Naive thymus-derived CD4-positive, alpha-beta T cell (primary cell): Measurements from ENCODE around the gene PEX7. TPM values are rescaled to one million over a fixed set of nuclear protein-coding genes. Genes with fewer than 3 reads are reported as not detected.
A peak's percentile ranks its signal among the peaks of the same experiment; 100 is the strongest.

Experiments
- ATAC-seq: fragments of 150-1000 bp; cut with Tn5 transposase; 2 replicates; pipeline ENCODE4 v1.10.0; 2021; ENCODE audit warnings: mild to moderate bottlenecking, moderate library complexity
- CTCF ChIA-PET: fragments of 350-600 bp; sonication (Branson Sonifier 250); formaldehyde crosslinking; loops from one replicate; lab custom pipeline; 2021; ENCODE audit warnings: antibody characterized with exemption; lab: Charles Lee
- POLR2A ChIA-PET: fragments of 350-600 bp; sonication (Branson Sonifier 250); formaldehyde crosslinking; loops from one replicate; lab custom pipeline; 2021; ENCODE audit warnings: antibody characterized with exemption, inconsistent platforms; lab: Charles Lee
- DNase-seq, 9 donors: peaks; one replicate each; pipeline versions ENCODE4 v3.0.0 to v3.0.0-alpha.2; 2020 to 2022; ENCODE audit warnings: mixed read lengths in 1 of 9
- H3K27ac ChIP-seq: one replicate; pipeline ENCODE4 v1.7.0; 2013; ENCODE audit warnings: mild to moderate bottlenecking, low read depth, low read length, moderate library complexity
- H3K27me3 ChIP-seq, 2 donors: one replicate each; pipeline ENCODE4 v1.7.0; 2013; ENCODE audit warnings: low read length in 2 of 2, mild to moderate bottlenecking in 2 of 2, moderate library complexity in 2 of 2; ENCODE audit not compliant: control insufficient read depth in 2 of 2, insufficient read depth in 2 of 2
- H3K36me3 ChIP-seq, 3 experiments: 1 replicate in 2 of 3; 2 replicates in 1 of 3; pipeline ENCODE4 v1.7.0; 2013; ENCODE audit warnings: low read length in 3 of 3, mild to moderate bottlenecking in 3 of 3, moderate library complexity in 1 of 3; ENCODE audit not compliant: insufficient read depth in 3 of 3, control insufficient read depth in 2 of 3
- H3K4me1 ChIP-seq, 2 donors: one replicate each; pipeline ENCODE4 v1.7.0; 2013; ENCODE audit warnings: low read length in 2 of 2, mild to moderate bottlenecking in 2 of 2, moderate library complexity in 1 of 2; ENCODE audit not compliant: control insufficient read depth in 2 of 2, insufficient read depth in 2 of 2
- H3K4me3 ChIP-seq: 2 replicates; pipeline ENCODE4 v1.7.0; 2013; ENCODE audit warnings: mild to moderate bottlenecking, low read length
- H3K9me3 ChIP-seq, 3 experiments: 1 replicate in 2 of 3; 2 replicates in 1 of 3; pipeline ENCODE4 v1.7.0; 2013; ENCODE audit warnings: low read length in 3 of 3; ENCODE audit not compliant: control insufficient read depth in 2 of 3
- H3K27ac Mint-ChIP-seq, 9 donors: one replicate each; pipeline ENCODE4 v1.8.0; 2020 to 2022; ENCODE audit warnings: mixed read lengths in 9 of 9, mild to moderate bottlenecking in 8 of 9, moderate library complexity in 5 of 9, inconsistent platforms in 2 of 9
- H3K27me3 Mint-ChIP-seq, 5 donors: one replicate each; pipeline ENCODE4 v1.8.0; 2021 to 2022; ENCODE audit warnings: mixed read lengths in 5 of 5, mild to moderate bottlenecking in 1 of 5
- H3K36me3 Mint-ChIP-seq, 5 donors: one replicate each; pipeline ENCODE4 v1.8.0; 2020 to 2022; ENCODE audit warnings: mixed read lengths in 5 of 5, mild to moderate bottlenecking in 3 of 5, inconsistent platforms in 1 of 5
- H3K4me1 Mint-ChIP-seq, 7 donors: one replicate each; pipeline ENCODE4 v1.8.0; 2020 to 2022; ENCODE audit warnings: mixed read lengths in 7 of 7, mild to moderate bottlenecking in 3 of 7, inconsistent platforms in 1 of 7
- H3K4me3 Mint-ChIP-seq, 10 donors: one replicate each; pipeline ENCODE4 v1.8.0; 2020 to 2022; ENCODE audit warnings: mild to moderate bottlenecking in 10 of 10, mixed read lengths in 10 of 10, moderate library complexity in 6 of 10, inconsistent platforms in 2 of 10
- H3K9me3 Mint-ChIP-seq, 11 donors: one replicate each; pipeline ENCODE4 v1.8.0; 2020 to 2022; ENCODE audit warnings: mixed read lengths in 11 of 11, mild to moderate bottlenecking in 4 of 11, inconsistent platforms in 1 of 11, moderate library complexity in 1 of 11
- intact Hi-C, 2 donors: fragments of 100-400 bp; cut with micrococcal nuclease; formaldehyde crosslinking; loops; one replicate each; pipeline ENCODE4 v1.15.1; 2023
- polyA plus RNA-seq, 2 donors: library from polyadenylated mRNA; unstranded; fragments of 300-500 nt; fragmentation: Illumina TruSeq; gene quantifications; one replicate each; pipeline ENCODE4 v1.2.3, GENCODE V29; 2021
- total RNA-seq, 6 experiments: library from RNA in 5 of 6; stranded (reverse) in 5 of 6; gene quantifications; 1 replicate in 5 of 6; 2 replicates in 1 of 6; pipeline ENCODE4 v1.2.3 and lab custom pipeline; 2021 to 2026

PEX7 gene
- total and polyA plus RNA-seq, 7 experiments from 2014 or later = 4.0 to 6.6 (median 5.6) TPM

- Histone ChIP-seq H3K36me3 (no peaks in the 10 kb centered on the region), H3K27me3 (no peaks in the 10 kb centered on the region), H3K4me1 (peaks cover 38 to 62% of the 10 kb centered on the region in 2 donors), H3K27ac (no peak overlapping the region), H3K4me3 (peak overlapping the region; percentile 31), H3K9me3 (no peaks in the 10 kb centered on the region)
- peaks cover 0 to 42% (median 0%) of the 10 kb centered on the region in 5 donors for H3K36me3 Mint-ChIP-seq
- POLR2A ChIA-PET = interaction anchor here (0.8 to 1.5 kb wide), 3 partner anchors 8 to 68 kb away, joined by 3 to 6 read pairs (median 5); partner anchors contain the start of gene MAP3K5
- H3K4me1 Mint-ChIP-seq = peaks cover 53 to 80% (median 66%) of the 10 kb centered on the region in 7 donors
- intact Hi-C loops = no loop called here
- CTCF ChIA-PET = interaction anchor here (1.9 kb wide), 1 partner anchor 8 kb away, joined by 11 read pairs; the partner anchor contains the start of gene MAP3K5
- H3K9me3 Mint-ChIP-seq = peaks cover 0 to 5% (median 0%) of the 10 kb centered on the region in 11 donors
- no peak for ATAC-seq
- peak overlapping the region in 3 of 9 donors; percentile 66 to 84 (median 76) for H3K27ac Mint-ChIP-seq
- H3K4me3 Mint-ChIP-seq = peak overlapping the region in 8 of 10 donors; percentile 52 to 85 (median 58)
- DNase-seq = no peak
- H3K27me3 Mint-ChIP-seq = no peaks in the 10 kb centered on the region
Observed at GRCh38 chr6:136784271-136784664, 38.1 kb upstream of the PEX7 start.

- DNase-seq (peak in 2 of 9 donors; percentile 27 to 29), ATAC-seq (peak; percentile 69)
- Mint-ChIP-seq H3K4me1 (peaks cover 53 to 80% (median 71%) of the 10 kb centered on the region in 7 donors), H3K27me3 (no peaks in the 10 kb centered on the region), H3K9me3 (peaks cover 0 to 5% (median 0%) of the 10 kb centered on the region in 11 donors), H3K27ac (peak overlapping the region in 7 of 9 donors; percentile 4 to 84 (median 70)), H3K36me3 (peaks cover 0 to 44% (median 0%) of the 10 kb centered on the region in 5 donors), H3K4me3 (peak overlapping the region; percentile 57 to 85 (median 70))
- Histone ChIP-seq H3K27ac (no peak overlapping the region), H3K9me3 (no peaks in the 10 kb centered on the region), H3K27me3 (no peaks in the 10 kb centered on the region), H3K4me3 (peak overlapping the region; percentile 8), H3K36me3 (no peaks in the 10 kb centered on the region), H3K4me1 (peaks cover 38 to 64% of the 10 kb centered on the region in 2 donors)
- intact Hi-C loops = loop anchor here in 1 of 2 donors (1.0 kb wide), 1 partner anchor 32 kb away; no protein-coding TSS in a partner anchor
- ChIA-PET POLR2A (interaction anchor here (0.6 to 1.5 kb wide), 4 partner anchors 7 to 40 kb away, joined by 3 to 5 read pairs (median 4); partner anchors contain the start of gene MAP3K5), CTCF (interaction anchor here (1.1 to 1.9 kb wide), 2 partner anchors 7 to 141 kb away, joined by 6 to 11 read pairs; partner anchors contain the start of gene MAP3K5)
Observed at GRCh38 chr6:136784910-136785746, 37.3 kb upstream of the PEX7 start.

- peaks cover 0 to 5% (median 0%) of the 10 kb centered on the region in 11 donors for H3K9me3 Mint-ChIP-seq
- POLR2A ChIA-PET = interaction anchor here (1.0 to 7.4 kb wide), 4 partner anchors 10 to 35 kb away, joined by 4 to 77 read pairs (median 8); partner anchors contain the start of gene PEX7
- Histone ChIP-seq H3K4me1 (peaks cover 38 to 64% of the 10 kb centered on the region in 2 donors), H3K9me3 (no peaks in the 10 kb centered on the region), H3K27me3 (no peaks in the 10 kb centered on the region), H3K36me3 (peaks cover 0 to 3% (median 0%) of the 10 kb centered on the region in 3 experiments), H3K4me3 (no peak overlapping the region), H3K27ac (no peak overlapping the region)
- H3K4me1 Mint-ChIP-seq = peaks cover 53 to 86% (median 76%) of the 10 kb centered on the region in 7 donors
- CTCF ChIA-PET = interaction anchor here (0.6 to 10.8 kb wide), 8 partner anchors 23 to 499 kb away, joined by 3 to 274 read pairs (median 4); no protein-coding TSS in a partner anchor
- ATAC-seq = no peak
- peak overlapping the region in 4 of 10 donors; percentile 11 to 53 (median 35) for H3K4me3 Mint-ChIP-seq
- DNase-seq = no peak
- no peak overlapping the region for H3K27ac Mint-ChIP-seq
- no peaks in the 10 kb centered on the region for H3K27me3 Mint-ChIP-seq
- intact Hi-C loops = no loop called here
- peaks cover 0 to 48% (median 0%) of the 10 kb centered on the region in 5 donors for H3K36me3 Mint-ChIP-seq
Observed at GRCh38 chr6:136786658-136787057, 35.7 kb upstream of the PEX7 start.

- Histone ChIP-seq H3K36me3 (peaks cover 0 to 8% (median 0%) of the 10 kb centered on the region in 3 experiments), H3K27ac (no peak overlapping the region), H3K4me1 (peaks cover 38 to 57% of the 10 kb centered on the region in 2 donors), H3K27me3 (no peaks in the 10 kb centered on the region), H3K9me3 (no peaks in the 10 kb centered on the region), H3K4me3 (peak overlapping the region; percentile 16)
- Mint-ChIP-seq H3K27me3 (no peaks in the 10 kb centered on the region), H3K4me1 (peaks cover 46 to 79% (median 69%) of the 10 kb centered on the region in 7 donors), H3K36me3 (peaks cover 0 to 46% (median 0%) of the 10 kb centered on the region in 5 donors), H3K4me3 (peak overlapping the region in 8 of 10 donors; percentile 22 to 85 (median 54)), H3K9me3 (peaks cover 0 to 5% (median 0%) of the 10 kb centered on the region in 11 donors), H3K27ac (peak overlapping the region in 6 of 9 donors; percentile 62 to 93 (median 79))
- no peak for ATAC-seq
- POLR2A ChIA-PET = interaction anchor here (1.8 to 7.4 kb wide), 4 partner anchors 16 to 34 kb away, joined by 4 to 77 read pairs (median 8); partner anchors contain the start of gene PEX7
- CTCF ChIA-PET = interaction anchor here (1.7 to 10.8 kb wide), 2 partner anchors 27 to 140 kb away, joined by 5 to 274 read pairs; no protein-coding TSS in a partner anchor
- intact Hi-C loops = loop anchor here in 1 of 2 donors (1.0 kb wide), 3 partner anchors 23 to 87 kb away; no protein-coding TSS in a partner anchor
- DNase-seq = no peak
Observed at GRCh38 chr6:136787726-136788068, 34.7 kb upstream of the PEX7 start.

DNA sequence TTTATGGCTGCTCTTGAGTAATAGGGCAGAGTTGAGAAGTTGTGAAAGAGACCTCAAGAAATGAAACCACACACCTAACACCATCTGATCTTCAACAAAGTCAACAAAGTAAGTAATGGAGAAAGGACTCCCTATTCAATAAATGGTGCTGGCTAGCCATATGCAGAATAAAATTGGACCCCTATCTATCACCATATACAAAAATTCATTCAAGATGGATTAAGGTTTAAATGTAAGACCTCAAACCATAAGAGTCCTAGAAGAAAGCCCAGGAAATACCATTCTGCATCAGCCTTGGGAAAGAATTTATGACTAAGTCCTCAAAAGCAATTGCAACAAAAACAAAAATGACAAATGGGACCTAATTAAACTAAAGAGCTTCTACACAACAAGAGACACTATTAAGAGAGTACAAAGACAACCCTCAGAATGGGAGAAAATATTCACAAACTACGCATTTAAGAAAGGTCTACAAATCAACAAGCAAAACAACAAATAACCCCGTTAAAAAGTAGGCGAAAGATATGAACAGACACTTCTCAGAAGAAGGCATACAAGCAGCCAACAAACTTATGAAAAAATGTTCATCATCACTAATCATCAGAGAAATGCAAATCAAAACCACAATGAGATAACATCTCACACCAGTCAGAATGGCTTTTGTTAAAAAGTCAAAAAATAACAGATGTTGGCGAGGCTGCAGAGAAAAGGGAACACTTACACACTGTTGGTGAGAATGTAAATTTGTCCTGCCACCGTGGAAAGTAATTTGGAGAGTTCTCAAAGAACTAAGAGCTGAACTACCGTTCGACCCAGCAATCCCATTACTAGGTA is 34.1 kb upstream of the PEX7 start:
- Mint-ChIP-seq H3K4me3 (peak overlapping the region; percentile 18 to 85 (median 54)), H3K27ac (peak overlapping the region; percentile 55 to 93 (median 80)), H3K4me1 (peaks cover 46 to 77% (median 67%) of the 10 kb centered on the region in 7 donors), H3K9me3 (peaks cover 0 to 5% (median 0%) of the 10 kb centered on the region in 11 donors), H3K36me3 (peaks cover 0 to 46% (median 0%) of the 10 kb centered on the region in 5 donors), H3K27me3 (no peaks in the 10 kb centered on the region)
- no peaks in the 10 kb centered on the region for H3K27me3 ChIP-seq
- no peak overlapping the region for H3K27ac ChIP-seq
- intact Hi-C loops = loop anchor here in 1 of 2 donors (1.0 kb wide), 3 partner anchors 24 to 88 kb away; no protein-coding TSS in a partner anchor
- peaks cover 38 to 58% of the 10 kb centered on the region in 2 donors for H3K4me1 ChIP-seq
- CTCF ChIA-PET = interaction anchor here (10.8 kb wide), 1 partner anchor 141 kb away, joined by 274 read pairs; no protein-coding TSS in a partner anchor
- peaks cover 0 to 10% (median 0%) of the 10 kb centered on the region in 3 experiments for H3K36me3 ChIP-seq
- POLR2A ChIA-PET = interaction anchor here (1.8 to 7.4 kb wide), 3 partner anchors 17 to 35 kb away, joined by 4 to 77 read pairs (median 10); no protein-coding TSS in a partner anchor
- H3K9me3 ChIP-seq = no peaks in the 10 kb centered on the region
- DNase-seq = peak in 7 of 9 donors; percentile 29 to 55 (median 51)
- H3K4me3 ChIP-seq = peak overlapping the region; percentile 16
- no peak for ATAC-seq
